Measurements from ENCODE around the gene TARBP1. TPM values are rescaled to one million over a fixed set of nuclear protein-coding genes. Genes with fewer than 3 reads are reported as not detected.

TARBP1 gene
- total RNA-seq, 6 donors from 2014 or later, result 17.6 to 51.2 (median 25.8) TPM

DNA sequence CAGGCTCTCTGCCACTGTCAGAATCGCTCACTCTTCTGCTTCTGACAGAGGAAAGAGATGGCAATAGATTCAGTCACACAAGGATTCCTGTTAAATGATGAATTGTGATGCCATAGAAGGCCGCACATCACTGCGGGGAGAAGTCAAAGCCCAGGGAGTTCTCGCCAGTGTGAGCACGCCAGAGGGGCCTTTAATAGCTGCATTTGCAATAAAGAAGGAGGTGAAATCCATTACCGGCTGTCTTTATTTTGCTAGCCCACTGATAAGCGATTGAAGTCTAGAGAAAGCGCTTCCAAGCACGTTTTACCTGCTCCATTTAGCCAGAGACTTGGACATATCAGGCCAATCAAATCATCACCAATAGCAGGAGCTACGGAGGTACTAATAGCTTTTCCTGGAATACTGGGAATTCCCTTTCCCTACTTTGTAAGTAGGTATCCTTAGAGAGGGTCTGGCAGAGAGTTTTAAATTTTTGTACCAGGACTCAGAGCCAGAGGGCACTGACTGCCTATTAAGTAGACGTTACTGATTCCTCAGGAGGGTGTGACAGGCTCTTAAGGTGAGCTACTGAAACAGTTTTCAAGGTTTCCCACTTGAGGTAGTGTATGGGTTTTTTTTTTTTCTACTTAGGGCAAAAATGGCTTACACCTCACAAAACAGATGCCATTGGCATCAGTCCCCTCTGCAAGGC, 10.2 kb upstream of the TARBP1 start:
- Histone ChIP-seq H3K27ac (peak overlapping the region in 1 of 4 donors; percentile 27), H3K4me1 (peaks cover 0 to 12% (median 6%) of the 10 kb centered on the region in 4 donors), H3K36me3 (no peaks in the 10 kb centered on the region), H3K4me3 (no peak overlapping the region), H3K27me3 (no peaks in the 10 kb centered on the region), H3K9me3 (no peaks in the 10 kb centered on the region)
- no peak for TF ChIP-seq EP300 (IDR thresholded peaks at IDR 0.05)
- TF ChIP-seq, protein P1, sequence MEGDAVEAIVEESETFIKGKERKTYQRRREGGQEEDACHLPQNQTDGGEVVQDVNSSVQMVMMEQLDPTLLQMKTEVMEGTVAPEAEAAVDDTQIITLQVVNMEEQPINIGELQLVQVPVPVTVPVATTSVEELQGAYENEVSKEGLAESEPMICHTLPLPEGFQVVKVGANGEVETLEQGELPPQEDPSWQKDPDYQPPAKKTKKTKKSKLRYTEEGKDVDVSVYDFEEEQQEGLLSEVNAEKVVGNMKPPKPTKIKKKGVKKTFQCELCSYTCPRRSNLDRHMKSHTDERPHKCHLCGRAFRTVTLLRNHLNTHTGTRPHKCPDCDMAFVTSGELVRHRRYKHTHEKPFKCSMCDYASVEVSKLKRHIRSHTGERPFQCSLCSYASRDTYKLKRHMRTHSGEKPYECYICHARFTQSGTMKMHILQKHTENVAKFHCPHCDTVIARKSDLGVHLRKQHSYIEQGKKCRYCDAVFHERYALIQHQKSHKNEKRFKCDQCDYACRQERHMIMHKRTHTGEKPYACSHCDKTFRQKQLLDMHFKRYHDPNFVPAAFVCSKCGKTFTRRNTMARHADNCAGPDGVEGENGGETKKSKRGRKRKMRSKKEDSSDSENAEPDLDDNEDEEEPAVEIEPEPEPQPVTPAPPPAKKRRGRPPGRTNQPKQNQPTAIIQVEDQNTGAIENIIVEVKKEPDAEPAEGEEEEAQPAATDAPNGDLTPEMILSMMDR (IDR thresholded peaks at IDR 0.05), result peak in 1 of 6 experiments; percentile 22
- WGBS, 2 donors, result 81 to 83% methylated on average over 11 of the region's 11 CpGs
- peak in 1 of 2 donors; percentile 51 for DNase-seq
- peak in 1 of 2 donors; percentile 74 for ATAC-seq (ENCODE audit: low FRiP score in 2 of 2)

DNA sequence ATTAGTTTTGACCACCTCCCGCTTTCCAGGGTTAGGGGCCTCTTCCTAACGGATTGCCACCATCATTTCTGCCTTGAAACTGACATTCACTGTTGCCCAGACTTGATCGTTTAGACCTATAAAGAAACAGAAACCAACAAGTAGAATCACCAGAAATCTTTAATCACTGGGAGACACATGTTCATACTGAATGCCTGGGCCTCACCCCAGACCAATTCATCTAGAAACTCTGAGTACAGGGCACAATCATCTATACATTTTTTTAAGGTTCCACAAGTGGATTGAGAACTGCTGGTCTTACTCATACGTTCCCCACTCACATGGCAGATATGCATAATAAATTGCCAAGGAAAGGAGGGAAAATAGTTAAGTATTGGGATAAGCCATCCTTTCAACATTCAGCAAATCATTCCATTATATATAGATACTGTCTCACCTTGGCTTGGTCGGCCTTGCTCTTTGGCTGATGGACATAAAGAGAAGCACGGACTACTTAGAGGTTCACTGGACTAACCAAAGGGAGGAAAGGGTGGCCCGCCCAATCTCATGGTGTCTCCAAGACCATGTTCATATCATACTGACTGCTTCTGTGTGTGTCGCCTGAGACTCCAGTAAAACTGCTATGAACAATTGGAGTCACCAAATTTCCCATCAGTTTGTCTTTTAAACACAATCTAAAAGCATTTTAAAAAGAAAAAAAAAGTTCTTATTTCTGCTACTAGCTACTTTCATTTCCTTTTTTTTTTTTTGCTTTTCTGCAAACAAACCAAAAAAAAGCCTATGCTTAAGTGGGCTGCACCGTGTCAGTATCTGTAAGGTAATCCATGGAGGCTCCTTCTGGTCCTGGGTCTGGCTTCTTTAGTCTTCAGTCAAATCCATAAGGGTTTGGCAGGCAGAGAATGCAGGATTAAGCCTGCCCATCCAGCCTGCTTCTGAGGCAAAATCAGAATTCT, 9.4 kb upstream of the TARBP1 start:
- Histone ChIP-seq H3K4me3 (no peak overlapping the region), H3K36me3 (no peaks in the 10 kb centered on the region), H3K9me3 (no peaks in the 10 kb centered on the region), H3K4me1 (peaks cover 0 to 12% (median 6%) of the 10 kb centered on the region in 4 donors), H3K27me3 (no peaks in the 10 kb centered on the region), H3K27ac (peak overlapping the region in 1 of 4 donors; percentile 27)
- no peak for ATAC-seq (ENCODE audit: low FRiP score in 2 of 2)
- WGBS, 2 donors, result 72 to 75% methylated on average over 9 of the region's 9 CpGs
- TF ChIP-seq, protein P1 (IDR thresholded peaks at IDR 0.05), result no peak
- TF ChIP-seq POLR2AphosphoS5 (IDR thresholded peaks at IDR 0.05), result no peak
- no peak for TF ChIP-seq POLR2A (IDR thresholded peaks at IDR 0.05)
- no peak for TF ChIP-seq EP300 (IDR thresholded peaks at IDR 0.05)
- no peak for DNase-seq

DNA sequence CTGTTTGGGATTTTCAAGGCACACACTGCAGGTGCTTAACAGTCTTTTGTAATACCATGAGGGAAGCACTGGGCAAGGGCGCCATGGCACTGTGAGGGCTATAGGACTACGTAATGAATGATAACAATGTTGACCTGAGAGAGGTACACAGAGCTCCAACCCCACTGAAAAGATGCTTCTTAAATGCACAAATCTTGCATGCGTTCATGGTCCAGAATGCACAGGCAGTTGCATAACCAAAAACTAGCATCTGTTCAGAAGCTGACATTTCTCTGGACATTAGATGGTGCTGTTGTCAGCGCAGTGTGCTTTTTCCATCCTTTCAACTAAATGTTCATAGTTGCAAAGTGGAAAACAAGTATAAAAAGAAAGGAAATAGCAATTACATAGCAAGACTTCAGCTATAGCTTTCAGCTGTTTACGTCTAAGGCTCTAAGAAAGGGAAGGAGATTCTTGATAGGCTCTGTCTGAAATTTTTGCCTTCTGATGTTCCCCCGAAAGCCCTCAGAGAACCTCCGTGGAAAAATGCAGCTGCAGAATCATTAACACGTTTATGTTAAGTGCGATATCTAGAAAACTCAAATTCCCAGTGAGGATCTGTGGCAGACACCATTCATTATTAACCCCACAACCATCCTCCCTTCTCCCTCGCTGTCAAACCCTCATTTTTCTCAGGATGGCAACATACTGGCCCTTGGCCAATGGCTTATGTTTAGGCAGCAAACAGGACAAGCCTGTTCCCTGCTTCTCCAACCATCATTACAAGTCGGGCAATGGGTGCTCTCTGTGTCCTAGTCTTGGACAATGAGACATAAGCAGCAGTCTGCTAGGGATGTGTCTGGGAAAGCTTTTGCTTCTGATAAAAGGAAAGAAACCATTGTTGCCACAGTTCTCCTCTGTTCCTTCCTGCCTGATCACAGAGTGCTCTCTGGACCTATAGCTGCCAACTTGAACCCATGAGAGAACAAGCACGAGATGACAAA, 8.2 kb upstream of the TARBP1 start:
- Histone ChIP-seq H3K27me3 (no peaks in the 10 kb centered on the region), H3K9me3 (no peaks in the 10 kb centered on the region), H3K4me1 (peaks cover 0 to 12% (median 6%) of the 10 kb centered on the region in 4 donors), H3K27ac (no peak overlapping the region), H3K4me3 (no peak overlapping the region), H3K36me3 (no peaks in the 10 kb centered on the region)
- ATAC-seq (ENCODE audit: low FRiP score in 2 of 2) (peak; percentile 69 to 89), DNase-seq (no peak)
- 42 to 47% methylated on average over 12 of the region's 12 CpGs for WGBS, 2 donors
- TF ChIP-seq EP300 (IDR thresholded peaks at IDR 0.05) (no peak), POLR2AphosphoS5 (IDR thresholded peaks at IDR 0.05) (no peak), POLR2A (IDR thresholded peaks at IDR 0.05) (no peak)
- TF ChIP-seq, protein P1 (IDR thresholded peaks at IDR 0.05), result peak in 5 of 6 experiments; percentile 26 to 67 (median 45)

DNA sequence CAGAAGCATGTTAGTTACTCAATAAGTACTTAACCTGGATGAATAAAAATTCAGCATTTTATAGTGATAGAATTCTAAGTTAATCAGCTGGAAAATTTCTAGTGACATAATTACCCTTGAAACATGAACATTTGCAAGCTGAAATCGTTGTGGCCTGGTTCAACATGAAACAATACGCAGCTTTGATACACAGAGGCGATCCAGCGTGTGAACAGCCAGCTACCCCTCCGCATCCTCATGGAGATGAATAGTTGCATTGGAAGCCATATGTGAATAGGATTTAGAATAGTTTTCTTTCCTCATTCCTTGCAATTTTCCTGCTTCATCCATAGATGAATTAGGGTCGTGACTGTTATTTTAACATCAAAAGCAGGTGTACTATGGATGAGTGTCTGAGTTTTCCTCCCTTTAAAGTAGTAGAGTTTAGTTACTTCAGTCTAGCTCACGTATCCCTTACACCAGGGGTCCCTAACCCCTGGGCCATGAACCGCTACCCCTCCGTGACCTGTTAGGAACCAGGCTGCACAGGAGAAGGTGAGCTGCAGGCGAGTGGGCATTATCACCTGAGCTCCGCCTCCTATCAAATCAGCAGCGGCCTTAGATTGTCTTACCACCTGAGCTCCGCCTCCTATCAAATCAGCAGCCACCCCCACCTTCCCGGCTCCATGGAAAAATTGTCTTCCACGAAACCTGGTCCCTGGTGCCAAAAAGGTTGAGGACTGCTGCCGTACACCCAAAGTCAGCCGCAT, 6.2 kb upstream of the TARBP1 start:
- Histone ChIP-seq H3K4me3 (no peak overlapping the region), H3K27ac (no peak overlapping the region), H3K27me3 (no peaks in the 10 kb centered on the region), H3K4me1 (peaks cover 0 to 12% (median 6%) of the 10 kb centered on the region in 4 donors), H3K9me3 (no peaks in the 10 kb centered on the region), H3K36me3 (no peaks in the 10 kb centered on the region)
- ATAC-seq (ENCODE audit: low FRiP score in 2 of 2), result no peak
- no peak for DNase-seq
- no peak for TF ChIP-seq POLR2A (IDR thresholded peaks at IDR 0.05)
- TF ChIP-seq POLR2AphosphoS5 (IDR thresholded peaks at IDR 0.05), result no peak
- no peak for TF ChIP-seq EP300 (IDR thresholded peaks at IDR 0.05)
- TF ChIP-seq, protein P1 (IDR thresholded peaks at IDR 0.05), result no peak
- 88 to 93% methylated on average over 10 to 17 of the region's 17 CpGs for WGBS, 2 donors
